ENCODE data around the gene HERC5.
"Not testable (repeated sequence)": the region's sequence is repeated elsewhere in the genome, so short reads cannot be mapped to it uniquely, and the experiment has no call there.

HERC5 gene

GRCh38 chr4:88456670-88457306 lies at the start of gene HERC5:
HERC5 (plus strand) TSS chr4:88457119; CDS start chr4:88457270, 151 bp downstream.
- DNase-seq (ENCODE audit: low spot score): peak; percentile 94

GRCh38 chr4:88409206-88409605 lies 47.7 kb upstream of the HERC5 start:
- DNase-seq (ENCODE audit: low spot score): no peak

GRCh38 chr4:88409789-88410188 lies 47.1 kb upstream of the HERC5 start:
- DNase-seq (ENCODE audit: low spot score): no peak

GRCh38 chr4:88411491-88412096 lies 45.3 kb upstream of the HERC5 start:
- DNase-seq (ENCODE audit: low spot score): no peak

- DNase-seq (ENCODE audit: low spot score): no peak
These were observed 43.1 kb upstream of the HERC5 start for GRCh38 chr4:88413801-88414200.

- no peak for DNase-seq (ENCODE audit: low spot score)
These were observed 42.2 kb upstream of the HERC5 start for GRCh38 chr4:88414755-88415154.

GRCh38 chr4:88415982-88416381 lies 40.9 kb upstream of the HERC5 start:
- no peak for DNase-seq (ENCODE audit: low spot score)

GRCh38 chr4:88418411-88418810 lies 38.5 kb upstream of the HERC5 start:
- no peak for DNase-seq (ENCODE audit: low spot score)

GRCh38 chr4:88419874-88420273 lies 37.0 kb upstream of the HERC5 start:
- no peak for DNase-seq (ENCODE audit: low spot score)

- no peak for DNase-seq (ENCODE audit: low spot score)
These were observed 36.1 kb upstream of the HERC5 start for GRCh38 chr4:88420844-88421243.

GRCh38 chr4:88422403-88422802 lies 34.5 kb upstream of the HERC5 start:
- no peak for DNase-seq (ENCODE audit: low spot score)

- DNase-seq (ENCODE audit: low spot score): peak; percentile 31
These were observed 27.5 kb upstream of the HERC5 start for GRCh38 chr4:88429401-88429800.

GRCh38 chr4:88435987-88436693 lies 20.8 kb upstream of the HERC5 start:
- DNase-seq (ENCODE audit: low spot score): no peak

GRCh38 chr4:88437873-88438272 lies 19.0 kb upstream of the HERC5 start:
- not testable (repeated sequence) for DNase-seq (ENCODE audit: low spot score)

GRCh38 chr4:88439161-88439760 lies 17.7 kb upstream of the HERC5 start:
- DNase-seq (ENCODE audit: low spot score): peak; percentile 64

GRCh38 chr4:88440146-88440545 lies 16.8 kb upstream of the HERC5 start:
- no peak for DNase-seq (ENCODE audit: low spot score)

- DNase-seq (ENCODE audit: low spot score): no peak
These were observed 15.2 kb upstream of the HERC5 start for GRCh38 chr4:88441696-88442095.

- DNase-seq (ENCODE audit: low spot score): no peak
These were observed 14.2 kb upstream of the HERC5 start for GRCh38 chr4:88442689-88443191.

- no peak for DNase-seq (ENCODE audit: low spot score)
These were observed 13.4 kb upstream of the HERC5 start for GRCh38 chr4:88443486-88443885.

- no peak for DNase-seq (ENCODE audit: low spot score)
These were observed 11.7 kb upstream of the HERC5 start for GRCh38 chr4:88445252-88445651.

- DNase-seq (ENCODE audit: low spot score): no peak
These were observed 10.8 kb upstream of the HERC5 start for GRCh38 chr4:88446124-88446523.

GRCh38 chr4:88447371-88448095 lies 9.4 kb upstream of the HERC5 start:
- DNase-seq (ENCODE audit: low spot score): no peak

All from COLO829 (cell line).